Measurements from ENCODE around the gene DIABLO.
"Not testable (repeated sequence)": the region's sequence is repeated elsewhere in the genome, so short reads cannot be mapped to it uniquely, and the experiment has no call there.

The DIABLO gene

DNA sequence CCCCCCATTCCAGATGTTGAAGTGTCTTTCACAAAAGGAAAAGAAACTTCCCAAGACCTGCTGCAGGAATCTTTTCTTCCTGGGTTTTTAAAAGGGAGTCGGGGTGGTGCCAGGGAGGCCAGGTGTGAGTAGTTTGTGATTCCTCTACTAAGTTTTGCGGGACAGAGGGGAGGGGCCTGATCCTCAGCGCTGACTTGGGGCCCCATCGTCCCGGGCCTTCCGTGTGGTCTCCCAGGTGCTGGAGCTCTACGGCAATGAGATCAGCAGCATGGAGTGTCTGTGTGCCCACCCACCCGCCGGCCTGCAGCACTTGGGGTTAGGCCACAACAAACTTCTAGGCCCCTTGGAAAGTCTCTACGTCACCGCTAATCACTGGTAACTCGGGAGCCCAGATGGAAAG, 38.4 kb downstream of the DIABLO start:
- no peak for DNase-seq

DNA sequence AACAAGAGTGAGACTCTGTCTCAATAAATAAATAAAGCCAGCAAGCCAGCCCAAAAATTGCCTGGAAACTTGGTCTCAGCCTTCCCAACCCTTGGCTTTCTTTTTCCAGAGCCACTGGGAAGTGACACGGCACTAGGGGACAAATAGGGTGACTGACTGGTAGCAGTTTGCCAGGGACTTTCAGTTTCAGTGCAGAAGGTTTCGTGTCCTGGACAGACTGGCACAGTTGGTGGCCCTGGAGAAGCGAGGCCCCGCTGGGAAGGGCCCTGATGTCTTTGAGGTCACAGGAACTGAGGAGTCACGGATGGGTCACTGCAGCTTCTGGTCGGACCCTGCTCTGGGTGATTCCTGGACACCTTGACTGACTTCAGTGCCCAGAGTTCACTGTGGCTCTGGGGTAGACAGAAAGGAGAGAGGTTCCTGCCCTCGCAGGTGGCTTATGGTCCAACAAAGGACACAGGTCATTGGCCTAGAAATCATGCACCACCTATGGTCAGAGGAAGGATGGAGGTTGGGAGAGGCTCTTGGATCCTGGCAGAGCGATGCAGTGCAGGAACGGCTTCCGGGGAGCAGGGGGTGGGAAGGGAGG, 40.3 kb downstream of the DIABLO start:
- DNase-seq = no peak

GRCh38 chr12:122185079-122185478, 40.8 kb downstream of the DIABLO start:
- DNase-seq = no peak

- no peak for DNase-seq
Measured at GRCh38 chr12:122184517-122184916, 41.3 kb downstream of the DIABLO start.

- no peak for DNase-seq
Measured at GRCh38 chr12:122183588-122183940, 42.3 kb downstream of the DIABLO start.

- no peak for DNase-seq
Measured at GRCh38 chr12:122182887-122183587, 42.8 kb downstream of the DIABLO start, which contains the start of gene LRRC43. LRRC43 (plus strand) TSS chr12:122183123; CDS start chr12:122183145, 22 bp downstream.

GRCh38 chr12:122176473-122176872, 49.4 kb downstream of the DIABLO start:
- not testable (repeated sequence) for DNase-seq

DNA sequence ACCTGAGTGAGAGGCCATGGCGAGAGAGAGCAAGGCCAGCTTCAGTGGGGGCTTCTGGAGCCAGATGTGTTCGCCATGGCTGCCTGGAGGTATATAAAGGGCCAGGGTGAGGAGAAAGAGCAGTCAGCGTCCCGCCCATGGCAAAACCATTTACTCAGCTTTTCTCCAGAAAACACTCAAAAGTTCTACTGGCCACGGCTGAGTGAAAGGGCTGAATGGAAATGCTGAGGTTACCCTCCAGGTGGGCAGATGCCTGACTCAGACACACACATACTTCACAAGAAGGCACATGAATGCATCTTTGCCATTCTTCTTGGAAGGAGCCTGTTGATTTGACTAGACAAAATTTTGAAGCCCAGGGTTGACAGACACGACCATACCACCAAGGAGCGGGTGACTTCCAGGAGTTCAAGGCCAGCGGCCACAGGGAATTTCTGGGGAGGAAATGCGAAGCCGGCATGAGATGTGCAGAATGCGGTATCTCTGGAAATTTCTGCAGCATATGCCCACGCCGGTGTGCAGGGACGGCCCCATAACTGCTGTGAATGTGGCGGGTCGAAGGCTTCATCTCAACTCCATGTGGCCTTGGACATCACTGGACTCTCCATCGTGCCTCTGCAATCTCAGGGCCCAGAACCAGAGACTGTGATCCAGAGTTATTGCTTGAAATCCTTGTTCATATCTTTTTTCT, 51.6 kb downstream of the DIABLO start, which contains the start of gene IL31:
Gene IL31, minus strand, starts transcription at position 67 of the 691 bp plus-strand sequence. Its CDS starts 49 bp downstream, at position 18.
- no peak for DNase-seq

DNA sequence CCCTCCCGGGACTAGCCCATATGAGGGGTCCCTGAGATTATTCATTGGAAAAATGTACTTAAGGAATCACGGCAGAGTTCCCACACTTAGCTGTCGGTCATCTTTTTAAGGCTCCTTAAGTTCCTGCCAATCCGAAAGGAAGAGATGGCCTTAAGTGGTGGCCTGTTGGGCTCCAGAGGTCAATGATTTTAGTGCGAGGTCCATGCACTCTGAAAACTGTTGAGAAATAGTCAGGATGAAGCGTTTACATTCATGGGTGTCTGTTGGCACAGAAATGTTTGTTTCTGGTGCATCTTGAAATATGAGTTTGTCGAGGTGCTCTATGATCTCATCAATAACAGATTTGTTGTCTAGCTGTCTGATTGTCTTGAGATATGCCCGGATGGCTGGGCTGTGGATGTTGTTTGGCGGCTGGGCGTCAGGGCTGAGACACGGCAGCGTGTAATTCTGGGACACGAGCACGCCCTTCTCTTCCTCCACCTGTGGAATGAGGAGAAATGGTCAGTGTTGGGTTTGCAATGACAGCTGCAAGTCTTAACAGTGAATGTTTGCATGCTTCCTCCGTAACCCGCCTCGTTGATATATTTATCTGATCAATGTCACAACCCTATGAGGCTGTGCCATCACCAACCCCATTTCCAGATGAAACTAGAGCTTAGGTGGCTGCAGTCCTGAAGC, 53.5 kb downstream of the DIABLO start:
- no peak for DNase-seq

- no peak for DNase-seq
Measured at GRCh38 chr12:122171399-122171798, 54.5 kb downstream of the DIABLO start.

GRCh38 chr12:122168492-122168891, 57.4 kb downstream of the DIABLO start:
- no peak for DNase-seq

- no peak for DNase-seq
Measured at GRCh38 chr12:122167356-122167925, 58.4 kb downstream of the DIABLO start.

- no peak for DNase-seq
Measured at GRCh38 chr12:122166422-122167349, 59.2 kb downstream of the DIABLO start.

- DNase-seq = no peak
Measured at GRCh38 chr12:122162976-122163375, 62.9 kb downstream of the DIABLO start.

DNA sequence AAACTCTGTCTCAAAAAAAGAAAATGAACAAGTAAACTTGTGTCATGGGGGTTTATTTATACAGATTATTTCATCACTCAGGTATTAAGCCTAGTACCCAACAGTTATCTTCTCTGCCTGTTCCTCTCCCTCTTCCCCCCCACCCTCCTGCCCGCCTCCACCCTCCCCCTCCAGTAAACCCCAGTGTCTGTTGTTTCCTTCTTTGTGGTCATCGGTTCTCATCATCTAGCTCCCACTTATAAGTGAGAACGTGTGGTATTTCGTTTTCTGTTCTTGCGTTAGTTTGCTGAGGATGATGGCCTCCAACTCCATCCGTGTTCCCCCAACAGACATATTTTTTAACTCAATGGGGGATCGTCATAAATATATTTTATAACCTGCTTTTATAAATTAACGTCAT, 64.2 kb downstream of the DIABLO start:
- no peak for DNase-seq

DNA sequence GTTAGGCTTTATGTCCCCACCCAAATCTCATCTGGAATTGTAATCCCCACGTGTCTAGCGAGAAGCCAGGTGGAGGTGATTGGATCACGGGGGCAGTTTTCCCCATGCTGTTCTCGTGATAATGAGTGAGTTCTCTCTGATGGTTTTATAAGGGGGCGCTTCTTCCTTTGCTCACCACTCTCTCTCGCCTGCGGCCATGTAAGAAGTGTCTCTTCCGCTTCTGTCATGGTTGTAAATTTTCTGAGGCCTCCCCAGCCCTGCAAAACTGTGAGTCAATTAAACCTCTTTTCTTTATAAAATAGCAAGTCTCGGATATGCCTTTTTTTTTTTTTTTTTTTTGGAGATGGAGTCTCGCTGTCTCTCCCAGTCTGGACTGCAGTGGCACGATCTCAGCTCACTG, 65.1 kb downstream of the DIABLO start:
- DNase-seq = no peak

GRCh38 chr12:122159882-122160281, 66.0 kb downstream of the DIABLO start:
- no peak for DNase-seq

- DNase-seq = no peak
Measured at GRCh38 chr12:122158700-122159285, 67.1 kb downstream of the DIABLO start.
